WI38 (cell line): ENCODE results near the gene RELL1.

Experiments
- H3K4me3 ChIP-seq: 2 replicates; pipeline ENCODE4 v1.5.1; 2011; ENCODE audit warnings: low read depth, mild to moderate bottlenecking, control low read depth, low read length
- CTCF ChIP-seq: IDR thresholded peaks from 2 replicates; pipeline ENCODE4 v1.5.1; 2012; ENCODE audit warnings: low read depth, mild to moderate bottlenecking, control low read depth, low read length

Gene RELL1

GRCh38 chr4:37645736-37646135 lies 40.4 kb downstream of the RELL1 start:
- H3K4me3 ChIP-seq, result no peak overlapping the region
- no peak for TF ChIP-seq CTCF

- H3K4me3 ChIP-seq, result no peak overlapping the region
- no peak for TF ChIP-seq CTCF
These were observed 41.2 kb downstream of the RELL1 start for GRCh38 chr4:37644962-37645361.

GRCh38 chr4:37641886-37642849 lies 44.0 kb downstream of the RELL1 start:
- TF ChIP-seq CTCF, result no peak
- no peak overlapping the region for H3K4me3 ChIP-seq

GRCh38 chr4:37641352-37641751 lies 44.8 kb downstream of the RELL1 start:
- no peak overlapping the region for H3K4me3 ChIP-seq
- no peak for TF ChIP-seq CTCF

GRCh38 chr4:37639551-37640285 lies 46.5 kb downstream of the RELL1 start:
- no peak overlapping the region for H3K4me3 ChIP-seq
- no peak for TF ChIP-seq CTCF

GRCh38 chr4:37635155-37635554 lies 51.0 kb downstream of the RELL1 start:
- no peak for TF ChIP-seq CTCF
- no peak overlapping the region for H3K4me3 ChIP-seq

- TF ChIP-seq CTCF, result no peak
- no peak overlapping the region for H3K4me3 ChIP-seq
These were observed 52.0 kb downstream of the RELL1 start for GRCh38 chr4:37634180-37634579.
